ENCODE results near the gene DNAJC16. TPM values are rescaled to one million over a fixed set of nuclear protein-coding genes. Genes with fewer than 3 reads are reported as not detected.

DNAJC16 gene
- total and polyA plus RNA-seq, 12 donors = 4.8 to 34.0 (median 19.9) TPM

- peaks cover 0 to 19% of the 10 kb centered on the region in 2 donors for H3K36me3 ChIP-seq (replicated peaks in 1 of 2)
- DNase-seq = no peak
- H3K27ac ChIP-seq = no peak overlapping the region
- TF ChIP-seq POLR2A (IDR thresholded peaks at IDR 0.05) = no peak
- TF ChIP-seq CTCF (IDR thresholded peaks at IDR 0.05) = no peak
- no peak overlapping the region for H3K4me3 ChIP-seq
- no peaks in the 10 kb centered on the region for H3K9me3 ChIP-seq (replicated peaks in 1 of 3)
- H3K27me3 ChIP-seq = no peaks in the 10 kb centered on the region
- intact Hi-C loops (cut with DNase I) = no loop called here
- H3K4me1 ChIP-seq (replicated peaks in 1 of 2) = no peaks in the 10 kb centered on the region
- 80 to 97% (median 92%) methylated on average over 4 to 5 of the region's 5 CpGs for whole genome bisulfite sequencing, 4 donors
Observed at GRCh38 chr1:15507278-15507677, 19.4 kb upstream of the DNAJC16 start.

- DNase-seq = peak in 1 of 7 donors; percentile 44
- 87 to 93% (median 92%) methylated on average over 12 of the region's 12 CpGs for WGBS, 4 donors
- H3K4me3 ChIP-seq = no peak overlapping the region
- no peaks in the 10 kb centered on the region for H3K9me3 ChIP-seq (replicated peaks in 1 of 3)
- H3K27me3 ChIP-seq = no peaks in the 10 kb centered on the region
- H3K4me1 ChIP-seq (replicated peaks in 1 of 2) = no peaks in the 10 kb centered on the region
- peaks cover 0 to 13% of the 10 kb centered on the region in 2 donors for H3K36me3 ChIP-seq (replicated peaks in 1 of 2)
- TF ChIP-seq CTCF (IDR thresholded peaks at IDR 0.05) (no peak), POLR2A (IDR thresholded peaks at IDR 0.05) (no peak)
- H3K27ac ChIP-seq = no peak overlapping the region
- intact Hi-C loops (cut with DNase I) = no loop called here
Observed at GRCh38 chr1:15508700-15509487, 17.8 kb upstream of the DNAJC16 start.

GRCh38 chr1:15509586-15509985 lies 17.1 kb upstream of the DNAJC16 start:
- H3K4me3 ChIP-seq = no peak overlapping the region
- H3K9me3 ChIP-seq (replicated peaks in 1 of 3) = no peaks in the 10 kb centered on the region
- no peak for TF ChIP-seq CTCF (IDR thresholded peaks at IDR 0.05)
- no peak overlapping the region for H3K27ac ChIP-seq
- no peaks in the 10 kb centered on the region for H3K4me1 ChIP-seq (replicated peaks in 1 of 2)
- WGBS, 4 donors = 86 to 90% (median 89%) methylated on average over 6 to 7 of the region's 7 CpGs
- intact Hi-C loops (cut with DNase I) = no loop called here
- H3K27me3 ChIP-seq = no peaks in the 10 kb centered on the region
- H3K36me3 ChIP-seq (replicated peaks in 1 of 2) = peaks cover 0 to 13% of the 10 kb centered on the region in 2 donors
- DNase-seq = peak in 1 of 7 donors; percentile 11

- peaks cover 0 to 4% of the 10 kb centered on the region in 2 donors for H3K36me3 ChIP-seq (replicated peaks in 1 of 2)
- H3K9me3 ChIP-seq (replicated peaks in 1 of 3) = no peaks in the 10 kb centered on the region
- peaks cover 0 to 10% of the 10 kb centered on the region in 2 donors for H3K4me1 ChIP-seq (replicated peaks in 1 of 2)
- no peaks in the 10 kb centered on the region for H3K27me3 ChIP-seq
- H3K27ac ChIP-seq = no peak overlapping the region
- WGBS, 4 donors = 96 to 98% (median 96%) methylated on average over 8 of the region's 8 CpGs
- TF ChIP-seq CTCF (IDR thresholded peaks at IDR 0.05) = no peak
- no peak for TF ChIP-seq POLR2A (IDR thresholded peaks at IDR 0.05)
- intact Hi-C loops (cut with DNase I) = no loop called here
- no peak overlapping the region for H3K4me3 ChIP-seq
- DNase-seq = peak in 1 of 7 donors; percentile 49
Observed at GRCh38 chr1:15510611-15511405, 15.8 kb upstream of the DNAJC16 start.
